Liver (tissue), 9 donors: Measurements from ENCODE around the gene MAMDC2. TPM values are rescaled to one million over a fixed set of nuclear protein-coding genes. Genes with fewer than 3 reads are reported as not detected.

ENCODE experiments used
- DNase-seq: peaks from one replicate; pipeline ENCODE4 v3.0.0-alpha.2; 2017; ENCODE audit warnings: low spot score
- H3K27ac ChIP-seq, 2 donors: one replicate each; pipeline ENCODE4 v1.7.0; 2013; ENCODE audit warnings: inconsistent platforms in 2 of 2, low read length in 2 of 2, control low read depth in 1 of 2, low read depth in 1 of 2, mild to moderate bottlenecking in 1 of 2
- H3K27me3 ChIP-seq, 4 donors: one replicate each; pipeline versions ENCODE4 v1.6.1 to v1.7.0; 2013; ENCODE audit warnings: low read length in 3 of 4, inconsistent platforms in 1 of 4, mild to moderate bottlenecking in 1 of 4, moderate library complexity in 1 of 4; ENCODE audit not compliant: control insufficient read depth in 4 of 4, insufficient read depth in 4 of 4
- H3K36me3 ChIP-seq, 4 donors: one replicate each; pipeline versions ENCODE4 v1.6.1 to v1.7.0; 2013; ENCODE audit warnings: low read length in 3 of 4, mild to moderate bottlenecking in 3 of 4, low read depth in 1 of 4, moderate library complexity in 1 of 4; ENCODE audit not compliant: control insufficient read depth in 4 of 4, insufficient read depth in 3 of 4
- H3K4me1 ChIP-seq, 4 donors: one replicate each; pipeline versions ENCODE4 v1.6.1 to v1.7.0; 2013; ENCODE audit warnings: low read length in 3 of 4, mild to moderate bottlenecking in 3 of 4, moderate library complexity in 1 of 4; ENCODE audit not compliant: control insufficient read depth in 4 of 4, insufficient read depth in 4 of 4
- H3K4me3 ChIP-seq, 3 donors: one replicate each; pipeline versions ENCODE4 v1.6.1 to v1.7.0; 2013; ENCODE audit warnings: low read length in 3 of 3, control low read depth in 1 of 3, low read depth in 1 of 3, mild to moderate bottlenecking in 1 of 3
- H3K9ac ChIP-seq, 2 donors: one replicate each; pipeline ENCODE4 v1.7.0; 2013; ENCODE audit warnings: low read length in 2 of 2, mild to moderate bottlenecking in 2 of 2, moderate library complexity in 2 of 2, control low read depth in 1 of 2, low read depth in 1 of 2
- H3K9me3 ChIP-seq, 4 donors: one replicate each; pipeline versions ENCODE4 v1.6.1 to v1.7.0; 2013; ENCODE audit warnings: low read length in 3 of 4; ENCODE audit not compliant: control insufficient read depth in 4 of 4
- ATF3 ChIP-seq: IDR thresholded peaks from 2 replicates; pipeline ENCODE4 v1.6.1; 2016; ENCODE audit warnings: antibody characterized with exemption
- CTCF ChIP-seq: fragments of 150-350 bp; IDR thresholded peaks from 2 replicates; pipeline ENCODE4 v1.5.1; 2017; ENCODE audit warnings: improper control_type of control experiment, low read depth, low read length; ENCODE audit not compliant: missing input control
- EGR1 ChIP-seq, 2 donors: IDR thresholded peaks; 2 replicates each; pipeline ENCODE4 v1.6.1; 2016 to 2018; ENCODE audit warnings: antibody characterized with exemption in 2 of 2, low read depth in 2 of 2
- FOXA1 ChIP-seq: IDR thresholded peaks from 2 replicates; pipeline ENCODE4 v1.6.1; 2016; ENCODE audit warnings: antibody characterized with exemption
- FOXA2 ChIP-seq: IDR thresholded peaks from 2 replicates; pipeline ENCODE4 v1.6.1; 2016; ENCODE audit warnings: antibody characterized with exemption
- GABPA ChIP-seq, 2 donors: IDR thresholded peaks in 1 of 2; conservative IDR thresholded peaks in 1 of 2; 2 replicates each; pipeline ENCODE4 v1.6.1; 2016; ENCODE audit warnings: antibody characterized with exemption in 2 of 2, mild to moderate bottlenecking in 1 of 2, moderate library complexity in 1 of 2
- HNF4A ChIP-seq, 2 donors: conservative IDR thresholded peaks; 2 replicates each; pipeline ENCODE4 v1.6.1; 2016; ENCODE audit warnings: antibody characterized with exemption in 2 of 2, mild to moderate bottlenecking in 2 of 2
- HNF4G ChIP-seq: IDR thresholded peaks from 2 replicates; pipeline ENCODE4 v1.6.1; 2016; ENCODE audit warnings: antibody characterized with exemption
- JUND ChIP-seq, 2 donors: IDR thresholded peaks; 2 replicates each; pipeline ENCODE4 v1.6.1; 2016; ENCODE audit warnings: antibody characterized with exemption in 2 of 2
- MAX ChIP-seq: IDR thresholded peaks from 2 replicates; pipeline ENCODE4 v1.6.1; 2016; ENCODE audit warnings: antibody characterized with exemption
- NR2F2 ChIP-seq: IDR thresholded peaks from 2 replicates; pipeline ENCODE4 v1.6.1; 2016; ENCODE audit warnings: antibody characterized with exemption
- RAD21 ChIP-seq, 2 donors: IDR thresholded peaks; 2 replicates each; pipeline ENCODE4 v1.6.1; 2016; ENCODE audit warnings: antibody characterized with exemption in 2 of 2, mild to moderate bottlenecking in 2 of 2
- REST ChIP-seq: IDR thresholded peaks from 2 replicates; pipeline ENCODE4 v1.6.1; 2016; ENCODE audit warnings: antibody characterized with exemption, mild to moderate bottlenecking
- RXRA ChIP-seq, 2 donors: IDR thresholded peaks; 2 replicates each; pipeline ENCODE4 v1.6.1; 2017 to 2018; ENCODE audit warnings: antibody characterized with exemption in 2 of 2, mild to moderate bottlenecking in 1 of 2
- SP1 ChIP-seq: IDR thresholded peaks from 2 replicates; pipeline ENCODE4 v1.6.1; 2018; ENCODE audit warnings: antibody characterized with exemption, mild to moderate bottlenecking
- TAF1 ChIP-seq: conservative IDR thresholded peaks from 2 replicates; pipeline ENCODE4 v1.6.1; 2016; ENCODE audit warnings: antibody characterized with exemption, mild to moderate bottlenecking
- YY1 ChIP-seq: IDR thresholded peaks from 2 replicates; pipeline ENCODE4 v1.6.1; 2016; ENCODE audit warnings: antibody characterized with exemption, mild to moderate bottlenecking
- ZBTB33 ChIP-seq: IDR thresholded peaks from 2 replicates; pipeline ENCODE4 v1.6.1; 2016; ENCODE audit warnings: antibody characterized with exemption
- WGBS: extraction: QIAGEN DNeasy Blood & Tissue Kit; methylation state at CpG from one replicate; pipeline ENCODE4 v1.1.7; 2013; 5-methylcytosine and 5-hydroxymethylcytosine counted together
- polyA plus RNA-seq, 2 donors: library from polyadenylated mRNA; stranded (reverse) in 1 of 2; unstranded in 1 of 2; fragments of 200-250 nt in 1 of 2; fragments of >200 nt in 1 of 2; fragmentation: Nextera tagmentation in 1 of 2; extraction: Ambion mirVana in 1 of 2; gene quantifications; one replicate each; pipeline versions ENCODE4 v1.2.1 to v1.2.3, GENCODE V29; 2013 to 2015
- total RNA-seq, 2 donors: library from RNA; depleted of rRNA; stranded (reverse); fragments of >200 nt; gene quantifications; one replicate each; pipeline ENCODE4 v1.2.3, GENCODE V29; 2014
- donor health status: healthy.
- donor health status: healthy.
- donor health status: healthy.
- donor health status: healthy.
- donor health status: healthy.

MAMDC2 gene
- total and polyA plus RNA-seq, 4 donors, result 0.28 to 4.4 (median 1.0) TPM

- TF ChIP-seq TAF1 (no peak), HNF4A (conservative IDR thresholded peaks at IDR 0.05) (no peak), EGR1 (IDR thresholded peaks at IDR 0.05; ENCODE audit: low read depth in 2 of 2) (no peak)
Observed at GRCh38 chr9:70073756-70074155, 30.1 kb downstream of the MAMDC2 start (continued).

- TF ChIP-seq GABPA (IDR thresholded peaks at IDR 0.05 in 1 of 2, conservative IDR thresholded peaks at IDR 0.05 in 1 of 2), result no peak
- no peak overlapping the region for H3K9ac ChIP-seq
- no peak overlapping the region for H3K27ac ChIP-seq
- H3K4me3 ChIP-seq, result no peak overlapping the region
- no peak for DNase-seq
- H3K9me3 ChIP-seq, result no peaks in the 10 kb centered on the region
- peaks cover 0 to 16% (median 11%) of the 10 kb centered on the region in 4 donors for H3K4me1 ChIP-seq
- peaks cover 0 to 6% (median under 1%) of the 10 kb centered on the region in 4 donors for H3K27me3 ChIP-seq
- WGBS, result 76% methylated on average over 3 of the region's 3 CpGs
- no peaks in the 10 kb centered on the region for H3K36me3 ChIP-seq
Observed at GRCh38 chr9:70076678-70077077, 33.0 kb downstream of the MAMDC2 start.

- no peak for DNase-seq
- no peak for TF ChIP-seq HNF4G
- no peak for TF ChIP-seq CTCF
- peak in 1 of 2 donors; percentile 14 for TF ChIP-seq JUND (IDR thresholded peaks at IDR 0.05)
- no peak for TF ChIP-seq ZBTB33
- TF ChIP-seq RAD21 (IDR thresholded peaks at IDR 0.05), result no peak
- peak; percentile 14 for TF ChIP-seq SP1
- TF ChIP-seq RXRA (IDR thresholded peaks at IDR 0.05), result peak in 1 of 2 donors; percentile 40
- peak; percentile 33 for TF ChIP-seq YY1
- TF ChIP-seq HNF4A (conservative IDR thresholded peaks at IDR 0.05), result peak; percentile 24 to 44
- TF ChIP-seq FOXA2, result peak; percentile 93
- TF ChIP-seq FOXA1, result peak; percentile 78
- TF ChIP-seq NR2F2, result no peak
- TF ChIP-seq GABPA (IDR thresholded peaks at IDR 0.05 in 1 of 2, conservative IDR thresholded peaks at IDR 0.05 in 1 of 2), result no peak
- TF ChIP-seq EGR1 (IDR thresholded peaks at IDR 0.05; ENCODE audit: low read depth in 2 of 2), result no peak
- no peak for TF ChIP-seq REST
- TF ChIP-seq TAF1, result no peak
- peak; percentile 67 for TF ChIP-seq MAX
- no peak for TF ChIP-seq ATF3
- no peak overlapping the region for H3K9ac ChIP-seq
- H3K36me3 ChIP-seq, result no peaks in the 10 kb centered on the region
- peaks cover 0 to 2% (median 0%) of the 10 kb centered on the region in 4 donors for H3K27me3 ChIP-seq
- H3K4me1 ChIP-seq, result peaks cover 0 to 16% (median 11%) of the 10 kb centered on the region in 4 donors
- H3K4me3 ChIP-seq, result no peak overlapping the region
- no peaks in the 10 kb centered on the region for H3K9me3 ChIP-seq
- WGBS, result 14% methylated on average over 2 of the region's 2 CpGs
- no peak overlapping the region for H3K27ac ChIP-seq
Observed at GRCh38 chr9:70079417-70080037, 35.9 kb downstream of the MAMDC2 start.
